K562 (cell line): ENCODE measurements around the gene PA2G4. TPM values are rescaled to one million over a fixed set of nuclear protein-coding genes. Genes with fewer than 3 reads are reported as not detected.

Experiments
- ARID3B ChIP-seq: fragments of 250-450 bp; sonication (Bioruptor Pico); IDR thresholded peaks from 2 replicates; pipeline ENCODE4 v1.4.0; 2020; ENCODE audit warnings: borderline replicate concordance
- CBX3 ChIP-seq, 2 experiments: IDR thresholded peaks; 1 replicate in 1 of 2; 2 replicates in 1 of 2; pipeline ENCODE4 v1.6.1; 2012; ENCODE audit warnings: inconsistent platforms in 2 of 2, low read length in 2 of 2, borderline replicate concordance in 1 of 2, control low read depth in 1 of 2
- CSDE1 ChIP-seq, 2 experiments: fragments of 450-650 bp; IDR thresholded peaks; 2 replicates each; pipeline ENCODE4 v1.6.1; 2016; ENCODE audit warnings: mild to moderate bottlenecking in 1 of 2
- HMGN3 ChIP-seq: IDR thresholded peaks from 2 replicates; pipeline ENCODE4 v1.6.1; 2011; ENCODE audit warnings: borderline replicate concordance, low read depth, mild to moderate bottlenecking, mixed read lengths, low read length; ENCODE audit not compliant: insufficient read length; ENCODE audit errors: extremely low read depth
- NCOA1 ChIP-seq: fragments of 450-650 bp; IDR thresholded peaks from 2 replicates; pipeline ENCODE4 v1.6.1; 2016; ENCODE audit warnings: low read depth
- NFRKB ChIP-seq: fragments of 450-650 bp; IDR thresholded peaks from 2 replicates; pipeline ENCODE4 v1.6.1; 2016; ENCODE audit warnings: low read depth
- NFXL1 ChIP-seq: fragments of 450-650 bp; formaldehyde crosslinking; IDR thresholded peaks from 2 replicates; pipeline ENCODE4 v1.4.0; 2021; ENCODE audit warnings: mild to moderate bottlenecking
- POLR2AphosphoS2 ChIP-seq: IDR thresholded peaks from 2 replicates; pipeline ENCODE4 v1.6.1; 2012; ENCODE audit warnings: low read length, improper control_type of control experiment
- POLR2B ChIP-seq: fragments of 450-650 bp; IDR thresholded peaks from 2 replicates; pipeline ENCODE4 v1.6.1; 2018; ENCODE audit warnings: low read depth; ENCODE audit not compliant: partially characterized antibody
- RFX1 ChIP-seq: fragments of 450-650 bp; IDR thresholded peaks from 2 replicates; pipeline ENCODE4 v1.6.1; 2016; ENCODE audit warnings: mild to moderate bottlenecking, moderate library complexity
- SAP30 ChIP-seq: fragments of 200-600 bp; sonication (generic); IDR thresholded peaks from 2 replicates; pipeline ENCODE4 v1.6.1; 2012; ENCODE audit warnings: borderline replicate concordance, low read depth, mild to moderate bottlenecking, moderate library complexity, low read length, control low read depth, inconsistent platforms; ENCODE audit not compliant: insufficient read depth, poor library complexity, severe bottlenecking
- SMARCB1 ChIP-seq: IDR thresholded peaks from 2 replicates; pipeline ENCODE4 v1.6.1; 2011; ENCODE audit warnings: improper control_type of control experiment, low read depth; ENCODE audit not compliant: insufficient read length
- SRF ChIP-seq, 2 experiments: fragments of 250-450, 450-650 bp in 1 of 2; sonication (Bioruptor Pico) in 1 of 2; sonication (generic) in 1 of 2; formaldehyde crosslinking; IDR thresholded peaks; 2 replicates each; pipeline versions ENCODE4 v1.5.0 to v1.5.1; 2020 to 2022; ENCODE audit warnings: mild to moderate bottlenecking in 1 of 2, missing genetic modification reagents in 1 of 2
- TEAD4 ChIP-seq, 2 experiments: sonication (generic) in 1 of 2; formaldehyde crosslinking in 1 of 2; IDR thresholded peaks; 2 replicates each; pipeline versions ENCODE4 v1.6.1 to v1.8.0; 2012 to 2022; ENCODE audit warnings: borderline replicate concordance in 1 of 2, inconsistent platforms in 1 of 2, low read length in 1 of 2, mild to moderate bottlenecking in 1 of 2, missing genetic modification reagents in 1 of 2
- THRAP3 ChIP-seq: fragments of 450-650 bp; IDR thresholded peaks from 2 replicates; pipeline ENCODE4 v1.6.1; 2016; ENCODE audit warnings: mild to moderate bottlenecking, inconsistent platforms, borderline replicate concordance
- USF2 ChIP-seq: sonication (generic); formaldehyde crosslinking; IDR thresholded peaks from 2 replicates; pipeline ENCODE4 v1.5.0; 2020; ENCODE audit warnings: missing genetic modification reagents
- ZKSCAN1 ChIP-seq: fragments of 150-350 bp; IDR thresholded peaks from 2 replicates; pipeline ENCODE4 v1.6.1; 2016; ENCODE audit warnings: low read depth, low read length
- ZNF133 ChIP-seq: fragments of 250-450 bp; sonication (Bioruptor Pico); IDR thresholded peaks from 2 replicates; pipeline ENCODE4 v1.4.0; 2020; ENCODE audit warnings: mild to moderate bottlenecking
- ZNF253 ChIP-seq: fragments of 250-450 bp; sonication (Bioruptor Pico); conservative IDR thresholded peaks from 2 replicates; pipeline ENCODE4 v1.6.1; 2021; ENCODE audit warnings: mild to moderate bottlenecking
- ZNF3 ChIP-seq: fragments of 250-450 bp; sonication (Bioruptor Pico); IDR thresholded peaks from 2 replicates; pipeline ENCODE4 v1.5.0; 2021; ENCODE audit warnings: mild to moderate bottlenecking, moderate library complexity
- ZNF395 ChIP-seq: fragments of 200-800 bp; sonication (Bioruptor generic); IDR thresholded peaks from 2 replicates; pipeline ENCODE4 v1.6.1; 2017; ENCODE audit warnings: missing genetic modification characterization, missing compliant biosample characterization
- ZNF511 ChIP-seq: sonication (generic); formaldehyde crosslinking; IDR thresholded peaks from 2 replicates; pipeline ENCODE4 v1.8.0; 2022; ENCODE audit warnings: mild to moderate bottlenecking, missing genetic modification reagents
- ZNF57 ChIP-seq: fragments of 450-650 bp; formaldehyde crosslinking; IDR thresholded peaks from 2 replicates; pipeline ENCODE4 v1.4.0; 2020; ENCODE audit warnings: mild to moderate bottlenecking, moderate library complexity
- ZNF740 ChIP-seq, 3 experiments: fragments of 200-800 bp in 1 of 3; sonication (Bioruptor generic) in 1 of 3; sonication (generic) in 1 of 3; formaldehyde crosslinking in 1 of 3; IDR thresholded peaks; 2 replicates each; pipeline versions ENCODE4 v1.6.1 to v1.8.0; 2016 to 2022; ENCODE audit warnings: mild to moderate bottlenecking in 2 of 3, missing compliant biosample characterization in 2 of 3, missing genetic modification characterization in 2 of 3, missing genetic modification reagents in 1 of 3
- polyA plus RNA-seq, 8 experiments: library from polyadenylated mRNA; depleted of rRNA in 4 of 8; stranded (reverse) in 5 of 8; unstranded in 3 of 8; fragments of >200 nt; fragmentation: Nextera tagmentation in 2 of 8; fragmentation: Illumina TruSeq in 1 of 8; extraction: Ambion mirVana in 2 of 8; extraction: Trizol in 1 of 8; gene quantifications; 2 replicates each; pipeline versions ENCODE4 v1.2.1 to v1.2.3, GENCODE V29; 2011 to 2014; ENCODE audit warnings: inconsistent platforms in 1 of 8, missing spikeins in 1 of 8
- total RNA-seq, 7 experiments: library from RNA; depleted of rRNA in 6 of 7; stranded (reverse); fragments of >200 nt in 6 of 7; fragmentation: Illumina TruSeq in 2 of 7; extraction: Trizol in 2 of 7; gene quantifications; 2 replicates each; pipeline versions ENCODE4 v1.2.1 to v1.2.3, GENCODE V29; 2011 to 2021; ENCODE audit warnings: low replicate concordance in 1 of 7

PA2G4 gene
- total and polyA plus RNA-seq, 9 of the 15 experiments (the other 6 are each of a cell fraction or from before 2014, with no cell fraction given), result 230 to 925 (median 638) TPM

- TF ChIP-seq SRF (CRISPR knock-in tag; IDR thresholded peaks at IDR 0.05), result no peak
- TF ChIP-seq THRAP3, result 0 out of 2 replicates have a peak, but pooled peaks have one; percentile 15
- TF ChIP-seq NFXL1 (CRISPR knock-in tag), result no peak
- TF ChIP-seq TEAD4 (IDR thresholded peaks at IDR 0.05; ENCODE audit: low read length), result 0 out of 2 replicates have a peak, but pooled peaks have one; percentile 3
- no peak for TF ChIP-seq TEAD4 (CRISPR knock-in tag; IDR thresholded peaks at IDR 0.05; ENCODE audit: borderline replicate concordance)
- no peak for TF ChIP-seq ZNF133
- no peak for TF ChIP-seq ARID3B (CRISPR knock-in tag)
- TF ChIP-seq USF2 (CRISPR knock-in tag), result no peak
- TF ChIP-seq SMARCB1, result no peak
- TF ChIP-seq ZNF253 (CRISPR knock-in tag), result no peak
- TF ChIP-seq ZNF57, result no peak
- TF ChIP-seq NCOA1, result peak; percentile 28; the same call in 1 of the 2 replicates
- no peak for TF ChIP-seq POLR2AphosphoS2
- no peak for TF ChIP-seq HMGN3
- no peak for TF ChIP-seq CSDE1 (IDR thresholded peaks at IDR 0.05)
- peak; percentile 8 for TF ChIP-seq POLR2B
- TF ChIP-seq ZKSCAN1, result no peak
- peak; percentile 77; the same call in 1 of the 2 replicates for TF ChIP-seq NFRKB
- TF ChIP-seq CBX3 (IDR thresholded peaks at IDR 0.05; ENCODE audit: borderline replicate concordance in 1 of 2, low read length in 2 of 2), result peak in 1 of 2 experiments; percentile 16; a peak in 1 of 3 replicates
- no peak for TF ChIP-seq ZNF395 (CRISPR knock-in tag)
- TF ChIP-seq ZNF3 (CRISPR knock-in tag), result no peak
- no peak for TF ChIP-seq ZNF740 (CRISPR knock-in tag; IDR thresholded peaks at IDR 0.05)
- no peak for TF ChIP-seq ZNF740 (tag; IDR thresholded peaks at IDR 0.05)
- TF ChIP-seq ZNF511 (CRISPR knock-in tag), result no peak
- TF ChIP-seq SAP30, result no peak
- TF ChIP-seq RFX1, result no peak
These were observed 23.1 kb downstream of the PA2G4 start (continued) for GRCh38 chr12:56127485-56127887.
